HG02870 (cell line): ENCODE measurements around the gene VHLL.

ENCODE experiments used
- ATAC-seq: cut with Tn5 transposase; IDR thresholded peaks from one replicate; pipeline ENCODE4 v1.9.1; 2021; ENCODE audit warnings: mild to moderate bottlenecking, moderate library complexity; ENCODE audit not compliant: unreplicated experiment

The VHLL gene

GRCh38 chr1:156291226-156292061 lies 7.7 kb downstream of the VHLL start:
- no peak for ATAC-seq

- ATAC-seq, result no peak
Observed at GRCh38 chr1:156289857-156290256, 9.2 kb downstream of the VHLL start.

GRCh38 chr1:156286061-156286460 lies 13.0 kb downstream of the VHLL start:
- no peak for ATAC-seq

DNA sequence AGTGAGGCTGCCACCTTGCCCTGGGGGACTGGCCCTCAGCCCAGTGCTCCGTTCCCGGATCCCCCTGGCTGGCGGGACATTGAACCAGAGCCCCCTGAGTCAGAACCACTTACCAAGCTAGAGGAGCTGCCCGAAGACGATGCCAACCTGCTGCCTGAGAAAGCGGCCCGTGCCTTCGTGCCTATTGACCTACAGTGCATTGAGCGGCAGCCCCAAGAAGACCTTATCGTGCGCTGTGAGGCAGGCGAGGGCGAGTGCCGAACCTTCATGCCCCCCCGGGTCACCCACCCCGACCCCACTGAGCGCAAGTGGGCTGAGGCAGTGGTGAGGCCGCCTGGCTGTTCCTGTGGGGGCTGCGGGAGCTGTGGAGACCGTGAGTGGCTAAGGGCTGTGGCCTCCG lies 13.7 kb downstream of the VHLL start:
- no peak for ATAC-seq

DNA sequence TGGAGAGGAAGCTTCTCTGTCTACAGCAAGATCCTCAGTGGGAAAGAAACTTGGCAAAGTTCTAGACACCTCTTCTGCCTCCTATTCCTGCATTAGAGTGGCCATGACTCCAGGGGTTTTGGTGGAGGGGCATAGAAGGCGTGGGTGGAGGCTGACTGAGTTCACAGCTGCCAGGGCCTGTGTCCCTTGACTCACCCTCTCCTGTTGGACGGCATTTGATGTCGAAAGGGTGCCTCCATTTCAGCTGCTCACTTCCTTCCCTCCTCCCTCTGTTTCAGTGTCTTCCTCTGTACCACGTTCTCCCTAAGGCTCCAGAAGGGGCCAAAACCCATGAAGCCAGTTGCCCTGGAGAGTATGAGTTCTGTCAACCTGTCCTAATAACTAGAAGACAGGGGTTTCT lies 14.3 kb downstream of the VHLL start:
- ATAC-seq, result no peak

DNA sequence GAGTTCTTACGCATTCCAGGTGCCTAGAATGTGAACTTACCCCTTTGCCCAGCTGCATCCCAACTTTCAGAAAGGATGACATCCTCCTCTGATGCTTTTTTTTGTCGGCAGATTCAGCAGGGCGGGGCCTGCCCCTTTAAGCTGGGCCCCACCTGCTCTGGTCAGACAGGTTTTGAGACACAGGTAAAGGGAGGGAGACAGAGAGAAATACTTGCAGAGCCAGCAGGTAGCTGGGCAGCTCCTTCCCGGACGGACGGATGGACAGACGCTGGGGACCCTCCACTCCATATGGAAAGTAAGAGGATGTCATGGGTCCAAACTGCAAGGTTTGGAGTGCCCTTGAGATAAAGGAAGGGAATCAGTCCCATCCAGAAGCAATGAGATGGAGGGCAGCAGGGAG lies 15.0 kb downstream of the VHLL start, which contains the start of gene TMEM79:
TSS of gene TMEM79 (plus strand) at position 214 of the 400 bp plus-strand sequence. CDS start 902 bp downstream, outside the sequence.
- no peak for ATAC-seq

DNA sequence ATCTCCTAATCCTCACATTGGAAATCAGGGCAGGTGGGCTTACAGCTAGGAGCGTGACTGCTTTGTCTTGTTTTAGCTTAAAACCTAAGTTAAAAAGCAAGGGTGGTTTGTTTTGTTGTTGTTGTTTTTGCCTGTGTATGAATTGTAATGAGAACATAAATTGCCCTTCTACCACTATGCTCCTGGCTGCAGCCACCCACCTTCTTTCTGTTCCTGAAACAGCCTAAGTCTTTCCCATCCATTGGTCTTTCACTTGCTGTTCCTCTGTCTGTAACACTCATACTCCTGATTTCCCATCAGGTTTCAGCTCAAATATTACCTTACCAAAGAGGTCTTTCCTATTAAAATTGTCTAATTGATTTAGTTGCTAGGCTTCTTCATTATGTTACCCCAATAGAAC lies 15.6 kb downstream of the VHLL start:
- ATAC-seq, result no peak

- peak; percentile 73 for ATAC-seq
Observed at GRCh38 chr1:156282479-156283222, 16.5 kb downstream of the VHLL start, which contains the start of gene SMG5. Gene SMG5, minus strand, starts transcription at chr1:156282825. Its CDS starts 145 bp downstream, at chr1:156282680.

- no peak for ATAC-seq
Observed at GRCh38 chr1:156281693-156282478, 17.2 kb downstream of the VHLL start.

DNA sequence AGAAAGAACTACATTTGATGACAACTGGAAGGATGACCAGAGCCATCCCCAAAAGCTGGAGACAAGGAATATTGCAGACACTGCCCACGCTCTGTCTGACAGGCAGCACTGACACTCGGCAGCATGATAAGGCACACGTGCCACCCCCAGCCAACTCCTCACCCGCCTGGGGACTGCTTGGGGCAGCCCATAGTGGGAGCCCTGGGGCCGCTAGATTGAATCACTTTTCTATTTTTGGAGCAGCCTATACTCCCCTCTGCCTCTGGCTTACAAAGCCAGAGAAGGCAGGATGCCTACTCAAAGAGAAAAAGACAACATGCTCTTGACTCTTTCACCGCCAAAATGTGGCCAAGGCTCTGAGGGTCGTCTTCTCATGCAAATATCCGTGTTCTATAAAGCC lies 17.8 kb downstream of the VHLL start:
- no peak for ATAC-seq

GRCh38 chr1:156279837-156280236 lies 19.3 kb downstream of the VHLL start:
- ATAC-seq, result no peak

DNA sequence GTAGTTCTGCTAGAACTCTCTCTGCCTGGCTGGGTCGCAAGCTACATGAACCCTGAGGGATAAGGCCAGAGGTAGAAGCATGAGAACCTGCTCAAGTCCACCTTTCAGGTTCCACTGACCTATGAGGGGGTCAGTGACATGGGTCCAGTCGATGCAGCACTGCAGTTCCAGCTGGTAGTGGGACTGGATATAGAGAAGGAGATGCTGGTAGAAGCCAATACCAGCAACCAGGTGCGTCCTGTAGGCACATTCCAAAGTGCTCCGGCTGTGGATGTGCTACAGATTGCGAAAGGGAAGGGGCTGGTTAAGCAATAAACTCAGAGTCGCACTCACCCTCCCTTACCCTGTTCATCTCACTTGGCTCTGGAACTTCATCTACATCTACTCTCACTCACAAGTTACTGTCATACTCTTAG lies 22.1 kb downstream of the VHLL start:
- no peak for ATAC-seq

DNA sequence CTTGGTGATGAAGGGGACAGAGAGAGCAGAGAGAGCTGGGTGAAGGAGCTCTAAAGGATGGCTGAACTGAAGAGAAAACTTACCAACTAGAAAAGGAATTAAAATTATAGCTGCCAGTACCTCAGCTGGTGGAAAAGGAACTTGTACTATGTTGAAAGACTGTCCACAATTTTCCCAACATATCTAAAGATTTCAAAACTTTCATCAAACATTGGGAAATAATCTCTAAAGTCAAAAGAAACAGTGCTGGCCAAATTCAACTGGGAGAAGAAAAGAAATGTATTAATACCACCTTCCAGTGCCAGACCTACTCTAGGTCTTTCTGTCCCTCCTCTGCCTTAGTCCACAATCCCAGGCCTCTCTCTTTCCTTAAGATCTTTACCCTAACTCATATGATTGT lies 22.6 kb downstream of the VHLL start:
- ATAC-seq, result no peak

GRCh38 chr1:156270314-156270713 lies 28.8 kb downstream of the VHLL start:
- no peak for ATAC-seq

- ATAC-seq, result no peak
Observed at GRCh38 chr1:156268336-156268735, 30.8 kb downstream of the VHLL start.

- ATAC-seq, result no peak
Observed at GRCh38 chr1:156266051-156266450, 33.1 kb downstream of the VHLL start.

DNA sequence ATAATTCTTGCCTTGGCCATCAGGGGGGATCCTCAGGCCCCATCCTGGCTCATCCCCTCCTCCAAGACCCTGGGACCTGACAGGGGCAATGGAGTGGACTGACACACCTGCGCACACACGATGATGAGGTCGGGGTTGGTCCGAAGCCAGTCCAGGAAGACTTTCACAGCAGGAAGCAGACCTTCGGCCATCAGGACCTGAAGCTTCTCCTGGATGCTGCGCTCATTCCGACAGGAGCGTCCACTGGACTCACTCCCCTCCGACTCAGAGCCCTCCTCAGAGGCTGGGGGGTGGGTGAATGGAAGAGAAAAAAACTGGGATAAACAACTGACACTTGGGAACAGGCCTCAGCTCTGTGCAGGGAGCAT lies 35.8 kb downstream of the VHLL start:
- no peak for ATAC-seq

DNA sequence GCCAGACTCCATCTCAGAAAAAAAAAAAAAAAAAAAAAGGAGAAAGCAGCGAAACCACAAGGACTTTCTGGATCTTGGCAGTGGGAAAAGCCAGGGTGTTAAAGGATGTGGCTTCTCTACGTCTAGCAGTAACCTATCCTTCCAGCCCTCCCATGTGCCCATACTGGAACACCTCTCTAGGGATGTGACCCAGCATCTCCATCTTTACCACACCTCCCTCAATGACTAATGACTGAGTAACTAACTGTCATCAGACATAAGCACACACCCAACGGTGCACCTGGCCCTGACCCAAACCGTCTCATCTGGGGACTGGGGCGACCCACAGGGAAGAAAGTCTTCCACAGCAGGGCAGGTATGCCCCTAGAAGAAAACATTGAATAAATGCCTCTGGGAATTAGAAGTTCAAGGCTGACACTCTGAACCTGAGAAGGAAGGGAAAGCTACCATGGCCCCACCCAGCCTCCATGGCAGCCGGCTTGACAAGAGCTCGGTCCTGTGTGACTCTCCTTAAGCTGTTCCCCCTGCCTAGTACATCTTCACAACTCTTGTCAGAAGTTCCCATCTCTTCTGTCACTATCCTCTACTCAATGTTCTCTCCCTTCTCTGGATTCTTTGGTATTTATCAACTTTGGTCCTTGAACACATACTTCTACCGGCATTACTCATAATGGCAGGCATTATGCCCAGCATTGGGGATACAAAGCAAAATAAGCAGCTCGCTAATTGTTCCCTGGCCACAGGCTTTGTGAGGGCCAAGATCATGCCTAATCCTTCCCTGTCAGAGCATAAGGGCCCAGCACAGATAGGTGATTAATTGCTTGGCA lies 36.4 kb downstream of the VHLL start:
- ATAC-seq, result no peak

- ATAC-seq, result no peak
Observed at GRCh38 chr1:156260896-156261295, 38.2 kb downstream of the VHLL start.

GRCh38 chr1:156259805-156260204 lies 39.3 kb downstream of the VHLL start:
- no peak for ATAC-seq
